GM21786 (cell line): ENCODE measurements around the gene NPIPB6.

Experiments used
- ATAC-seq: cut with Tn5 transposase; IDR thresholded peaks from one replicate; pipeline ENCODE4 v1.9.1; 2021; ENCODE audit not compliant: unreplicated experiment

Gene NPIPB6

GRCh38 chr16:28324235-28324886, 38.9 kb downstream of the NPIPB6 start:
- no peak for ATAC-seq

- ATAC-seq, result no peak
Measured at GRCh38 chr16:28321700-28322411, 41.5 kb downstream of the NPIPB6 start.

- ATAC-seq, result no peak
Measured at GRCh38 chr16:28320741-28321140, 42.6 kb downstream of the NPIPB6 start.

- ATAC-seq, result no peak
Measured at GRCh38 chr16:28320023-28320561, 43.2 kb downstream of the NPIPB6 start.

- ATAC-seq, result no peak
Measured at GRCh38 chr16:28319476-28320022, 43.8 kb downstream of the NPIPB6 start.

GRCh38 chr16:28318042-28318744, 45.1 kb downstream of the NPIPB6 start:
- no peak for ATAC-seq

- ATAC-seq, result no peak
Measured at GRCh38 chr16:28317040-28317880, 46.0 kb downstream of the NPIPB6 start.

GRCh38 chr16:28316054-28316453, 47.3 kb downstream of the NPIPB6 start:
- no peak for ATAC-seq

- no peak for ATAC-seq
Measured at GRCh38 chr16:28313587-28313986, 49.7 kb downstream of the NPIPB6 start.

- no peak for ATAC-seq
Measured at GRCh38 chr16:28312327-28312726, 51.0 kb downstream of the NPIPB6 start.

GRCh38 chr16:28311913-28312312, 51.4 kb downstream of the NPIPB6 start:
- no peak for ATAC-seq

GRCh38 chr16:28311413-28311812, 51.9 kb downstream of the NPIPB6 start:
- no peak for ATAC-seq

GRCh38 chr16:28310796-28311195, 52.5 kb downstream of the NPIPB6 start:
- ATAC-seq, result no peak

GRCh38 chr16:28309811-28310311, 53.4 kb downstream of the NPIPB6 start:
- ATAC-seq, result no peak

- ATAC-seq, result no peak
Measured at GRCh38 chr16:28308794-28309584, 54.3 kb downstream of the NPIPB6 start.

- ATAC-seq, result no peak
Measured at GRCh38 chr16:28307936-28308335, 55.4 kb downstream of the NPIPB6 start.

GRCh38 chr16:28304214-28304613, 59.1 kb downstream of the NPIPB6 start:
- no peak for ATAC-seq

- ATAC-seq, result no peak
Measured at GRCh38 chr16:28303132-28303531, 60.2 kb downstream of the NPIPB6 start.

GRCh38 chr16:28301620-28302019, 61.7 kb downstream of the NPIPB6 start:
- ATAC-seq, result no peak

GRCh38 chr16:28301154-28301553, 62.2 kb downstream of the NPIPB6 start:
- no peak for ATAC-seq
